Measurements from ENCODE around the gene PHF14.

Gene PHF14

GRCh38 chr7:10998996-10999757, 25.5 kb downstream of the PHF14 start:
- ChIA-PET POLR2A (no interaction called here), CTCF (interaction anchor here (1.1 to 1.2 kb wide), 4 partner anchors 14 to 91 kb away, joined by 3 to 5 read pairs (median 3); no protein-coding TSS in a partner anchor)
- TF ChIP-seq, protein P1, sequence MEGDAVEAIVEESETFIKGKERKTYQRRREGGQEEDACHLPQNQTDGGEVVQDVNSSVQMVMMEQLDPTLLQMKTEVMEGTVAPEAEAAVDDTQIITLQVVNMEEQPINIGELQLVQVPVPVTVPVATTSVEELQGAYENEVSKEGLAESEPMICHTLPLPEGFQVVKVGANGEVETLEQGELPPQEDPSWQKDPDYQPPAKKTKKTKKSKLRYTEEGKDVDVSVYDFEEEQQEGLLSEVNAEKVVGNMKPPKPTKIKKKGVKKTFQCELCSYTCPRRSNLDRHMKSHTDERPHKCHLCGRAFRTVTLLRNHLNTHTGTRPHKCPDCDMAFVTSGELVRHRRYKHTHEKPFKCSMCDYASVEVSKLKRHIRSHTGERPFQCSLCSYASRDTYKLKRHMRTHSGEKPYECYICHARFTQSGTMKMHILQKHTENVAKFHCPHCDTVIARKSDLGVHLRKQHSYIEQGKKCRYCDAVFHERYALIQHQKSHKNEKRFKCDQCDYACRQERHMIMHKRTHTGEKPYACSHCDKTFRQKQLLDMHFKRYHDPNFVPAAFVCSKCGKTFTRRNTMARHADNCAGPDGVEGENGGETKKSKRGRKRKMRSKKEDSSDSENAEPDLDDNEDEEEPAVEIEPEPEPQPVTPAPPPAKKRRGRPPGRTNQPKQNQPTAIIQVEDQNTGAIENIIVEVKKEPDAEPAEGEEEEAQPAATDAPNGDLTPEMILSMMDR (IDR thresholded peaks at IDR 0.05; ENCODE audit: control extremely low read depth, extremely low read depth, low read depth, missing control alignments) = no peak
- DNase-seq (ENCODE audit: extremely low spot score) = no peak

DNA sequence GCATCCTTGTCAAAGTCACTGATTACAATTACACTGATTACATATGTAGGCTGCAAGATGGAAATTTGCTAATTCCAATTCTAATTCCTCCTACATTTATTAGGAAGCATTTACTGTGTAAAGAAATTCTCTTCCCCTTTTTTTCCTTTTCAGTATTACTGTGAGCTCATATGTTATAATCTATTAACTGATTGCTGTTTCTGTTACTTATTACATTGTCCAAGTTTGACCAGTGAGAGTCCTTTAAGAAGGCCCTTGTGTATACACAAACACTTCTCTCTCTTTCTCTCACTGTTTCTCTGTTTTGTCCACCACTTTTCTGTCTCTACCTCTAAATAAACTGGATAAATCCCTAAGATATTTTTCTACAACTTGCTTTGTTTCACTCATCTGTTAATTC, 31.5 kb downstream of the PHF14 start:
- POLR2A ChIA-PET = no interaction called here
- no peak for DNase-seq (ENCODE audit: extremely low spot score)
- CTCF ChIA-PET = interaction anchor here (0.6 kb wide), 1 partner anchor 207 kb away, joined by 3 read pairs; no protein-coding TSS in a partner anchor
- TF ChIP-seq, protein P1 (IDR thresholded peaks at IDR 0.05; ENCODE audit: control extremely low read depth, extremely low read depth, low read depth, missing control alignments) = no peak

- ChIA-PET CTCF (no interaction called here), POLR2A (no interaction called here)
- TF ChIP-seq, protein P1 (IDR thresholded peaks at IDR 0.05; ENCODE audit: control extremely low read depth, extremely low read depth, low read depth, missing control alignments) = no peak
- no peak for DNase-seq (ENCODE audit: extremely low spot score)
Observed at GRCh38 chr7:11006291-11006690, 32.6 kb downstream of the PHF14 start.

GRCh38 chr7:11009631-11010030, 36.0 kb downstream of the PHF14 start:
- POLR2A ChIA-PET = no interaction called here
- DNase-seq (ENCODE audit: extremely low spot score) = no peak
- CTCF ChIA-PET = no interaction called here
- TF ChIP-seq, protein P1 (IDR thresholded peaks at IDR 0.05; ENCODE audit: control extremely low read depth, extremely low read depth, low read depth, missing control alignments) = no peak

GRCh38 chr7:11021468-11021867, 47.8 kb downstream of the PHF14 start:
- TF ChIP-seq, protein P1 (IDR thresholded peaks at IDR 0.05; ENCODE audit: control extremely low read depth, extremely low read depth, low read depth, missing control alignments) = no peak
- no peak for DNase-seq (ENCODE audit: extremely low spot score)
- ChIA-PET POLR2A (no interaction called here), CTCF (interaction anchor here (0.8 kb wide), 1 partner anchor 11 kb away, joined by 3 read pairs; no protein-coding TSS in a partner anchor)

GRCh38 chr7:11026452-11027359, 53.0 kb downstream of the PHF14 start:
- TF ChIP-seq, protein P1 (IDR thresholded peaks at IDR 0.05; ENCODE audit: control extremely low read depth, extremely low read depth, low read depth, missing control alignments) = no peak
- POLR2A ChIA-PET = no interaction called here
- CTCF ChIA-PET = no interaction called here
- no peak for DNase-seq (ENCODE audit: extremely low spot score)

Data from GM10248 (cell line).